GM12878 (cell line): Measurements from ENCODE around the gene MARCHF10. TPM values are rescaled to one million over a fixed set of nuclear protein-coding genes. Genes with fewer than 3 reads are reported as not detected.

Experiments
- ATAC-seq: fragments of 200-7000 bp; cut with Tn5 transposase; 3 replicates; pipeline ENCODE4 v1.9.1; 2020; ENCODE audit warnings: mild to moderate bottlenecking, moderate library complexity
- BruUV-seq: library from RNA; stranded (reverse); fragments of 400-500 nt; replicated peaks from 2 replicates; lab custom pipeline; 2021; lab: Mats Ljungman, UMichigan
- CTCF ChIA-PET: fragments of 300-600 bp; sonication (Branson Sonifier 250); formaldehyde crosslinking; extraction: SDS; loops from one replicate; lab custom pipeline; 2021; ENCODE audit warnings: inconsistent platforms; lab: Yijun Ruan, JAX
- POLR2A ChIA-PET: fragments of 350-600 bp; formaldehyde crosslinking; extraction: SDS; loops from one replicate; lab custom pipeline; 2021; ENCODE audit warnings: inconsistent platforms; lab: Charles Lee
- RAD21 ChIA-PET: fragments of 300-600 bp; sonication (Branson Sonifier 250); formaldehyde crosslinking; loops from one replicate; lab custom pipeline; 2023; ENCODE audit warnings: antibody characterized with exemption; ENCODE audit not compliant: unreplicated experiment; lab: Charles Lee
- SMC1A ChIA-PET: fragments of 300-600 bp; sonication (Branson Sonifier 250); formaldehyde crosslinking; loops from one replicate; lab custom pipeline; 2023; ENCODE audit not compliant: unreplicated experiment, uncharacterized antibody; lab: Charles Lee
- DNase-seq: peaks from one replicate; pipeline ENCODE4 v3.0.0-alpha.2; 2011; ENCODE audit warnings: low read depth, low spot score
- FAIRE-seq: peaks from 3 replicates; lab custom pipeline; 2011; peaks lifted over from hg19 to GRCh38; lab: Jason Lieb, UNC
- H2AFZ ChIP-seq: 2 replicates; pipeline ENCODE4 v1.6.0; 2011; ENCODE audit warnings: low read depth, low read length, control low read depth; ENCODE audit not compliant: control insufficient read depth
- H3K27ac ChIP-seq: 2 replicates; pipeline ENCODE4 v1.5.1; 2011; ENCODE audit warnings: control low read depth; ENCODE audit not compliant: control insufficient read depth, insufficient read depth
- H3K27me3 ChIP-seq, 2 experiments: replicated peaks in 1 of 2; 2 replicates each; pipeline versions ENCODE4 v1.6.0 to v1.6.1; 2011; ENCODE audit warnings: low read length in 1 of 2; ENCODE audit not compliant: control insufficient read depth in 2 of 2, insufficient read depth in 2 of 2
- H3K36me3 ChIP-seq, 2 experiments: 2 replicates each; pipeline ENCODE4 v1.5.1; 2011; ENCODE audit warnings: low read length in 1 of 2; ENCODE audit not compliant: control insufficient read depth in 2 of 2, insufficient read depth in 2 of 2
- H3K4me1 ChIP-seq: 2 replicates; pipeline ENCODE4 v1.6.1; 2011; ENCODE audit warnings: mild to moderate bottlenecking, low read length, moderate library complexity, mixed read lengths; ENCODE audit not compliant: control insufficient read depth, insufficient read depth
- H3K4me2 ChIP-seq: 2 replicates; pipeline ENCODE4 v1.6.0; 2011; ENCODE audit warnings: control low read depth; ENCODE audit not compliant: control insufficient read depth, insufficient read depth
- H3K4me3 ChIP-seq: fragments of 200-600 bp; sonication (generic); 2 replicates; pipeline ENCODE4 v1.5.1; 2016
- H3K79me2 ChIP-seq: 2 replicates; pipeline ENCODE4 v1.6.0; 2011; ENCODE audit warnings: low read length; ENCODE audit not compliant: control insufficient read depth, insufficient read depth
- H3K9ac ChIP-seq: 2 replicates; pipeline ENCODE4 v1.8.0; 2011; ENCODE audit warnings: low read length, control low read depth, mixed read lengths; ENCODE audit not compliant: control insufficient read depth, insufficient read depth
- H3K9me3 ChIP-seq: replicated peaks from 3 replicates; pipeline ENCODE4 v1.5.1; 2011; ENCODE audit warnings: mild to moderate bottlenecking, low read length; ENCODE audit not compliant: control insufficient read depth, insufficient read depth
- H4K20me1 ChIP-seq: 2 replicates; pipeline ENCODE4 v1.6.0; 2011; ENCODE audit not compliant: control insufficient read depth, insufficient read depth
- BACH1 ChIP-seq: fragments of 450-650 bp; IDR thresholded peaks from 2 replicates; pipeline ENCODE4 v1.6.1; 2017; ENCODE audit warnings: mild to moderate bottlenecking, borderline replicate concordance
- CBFB ChIP-seq: IDR thresholded peaks from 2 replicates; pipeline ENCODE4 v1.6.1; 2016; ENCODE audit warnings: antibody characterized with exemption, low read depth
- CHD1 ChIP-seq: IDR thresholded peaks from 2 replicates; pipeline ENCODE4 v1.6.1; 2012; ENCODE audit warnings: low read depth, low read length, improper control_type of control experiment
- CHD2 ChIP-seq: IDR thresholded peaks from 2 replicates; pipeline ENCODE4 v1.6.1; 2011; ENCODE audit warnings: low read depth, low read length, improper control_type of control experiment, borderline replicate concordance
- ETV6 ChIP-seq, 2 experiments: fragments of 450-650 bp in 1 of 2; IDR thresholded peaks in 1 of 2; conservative IDR thresholded peaks in 1 of 2; 2 replicates each; pipeline ENCODE4 v1.6.1; 2014; ENCODE audit warnings: antibody characterized with exemption in 1 of 2, borderline replicate concordance in 1 of 2, low read depth in 1 of 2, mild to moderate bottlenecking in 1 of 2, moderate library complexity in 1 of 2
- MXI1 ChIP-seq: fragments of 150-350 bp; IDR thresholded peaks from 2 replicates; pipeline ENCODE4 v1.6.1; 2011; ENCODE audit warnings: low read depth, mild to moderate bottlenecking, inconsistent platforms, low read length, improper control_type of control experiment
- RAD21 ChIP-seq: IDR thresholded peaks from 2 replicates; pipeline ENCODE4 v1.6.1; 2011; ENCODE audit warnings: mild to moderate bottlenecking, low read depth, low read length, moderate library complexity; ENCODE audit not compliant: insufficient read depth
- SMAD1 ChIP-seq: fragments of 450-650 bp; IDR thresholded peaks from 2 replicates; pipeline ENCODE4 v1.6.1; 2018; ENCODE audit warnings: mild to moderate bottlenecking, low read depth; ENCODE audit not compliant: partially characterized antibody
- WGBS: methylation state at CpG from one replicate; pipeline ENCODE4 v1.1.6; 2016; ENCODE audit warnings: low lambda C conversion rate; ENCODE audit not compliant: insufficient replicate concordance, insufficient coverage; ENCODE audit errors: missing lambda C conversion rate; 5-methylcytosine and 5-hydroxymethylcytosine counted together
- in situ Hi-C: fragments of 300-500 bp; cut with MboI; formaldehyde crosslinking; loops from 9 replicates; pipeline ENCODE4 v1.14.3; 2018; ENCODE audit warnings: mixed read lengths
- intact Hi-C: fragments of 100-400 bp; cut with micrococcal nuclease; formaldehyde crosslinking; loops from one replicate; pipeline ENCODE4 v1.14.2; 2022; ENCODE audit not compliant: unreplicated experiment
- polyA plus RNA-seq, 11 experiments: library from polyadenylated mRNA; depleted of rRNA in 4 of 11; unstranded in 6 of 11; stranded (reverse) in 5 of 11; fragments of >200 nt; fragmentation: Nextera tagmentation in 4 of 11; fragmentation: Illumina TruSeq in 1 of 11; extraction: Ambion mirVana in 4 of 11; extraction: Trizol in 1 of 11; gene quantifications; 1 replicate in 1 of 11; 2 replicates in 10 of 11; pipeline versions ENCODE4 v1.2.1 to v1.2.3, GENCODE V29; 2011 to 2016; ENCODE audit warnings: inconsistent platforms in 2 of 11, missing spikeins in 2 of 11, low read depth in 1 of 11
- total RNA-seq, 4 experiments: library from RNA; depleted of rRNA in 3 of 4; stranded (reverse); fragments of >200 nt in 3 of 4; fragmentation: Illumina TruSeq in 1 of 4; extraction: Trizol in 1 of 4; gene quantifications; 2 replicates each; pipeline versions ENCODE4 v1.2.1 to v1.2.3, GENCODE V29; 2013 to 2021
- TF ChIP-seq, protein P1 (sequence below): fragments of 450-650 bp; IDR thresholded peaks from 2 replicates; pipeline ENCODE4 v1.6.1; 2016; ENCODE audit warnings: mild to moderate bottlenecking
- TF ChIP-seq, protein P2 (sequence below): fragments of 450-650 bp; IDR thresholded peaks from 2 replicates; pipeline ENCODE4 v1.6.1; 2017; ENCODE audit warnings: mild to moderate bottlenecking
- TF ChIP-seq, protein P3 (sequence below): fragments of 450-650 bp; IDR thresholded peaks from 2 replicates; pipeline ENCODE4 v1.6.1; 2017; ENCODE audit warnings: antibody characterized with exemption, mild to moderate bottlenecking, moderate library complexity
- TF ChIP-seq, protein P4 (sequence below): IDR thresholded peaks from 2 replicates; pipeline ENCODE4 v1.6.1; 2012; ENCODE audit warnings: improper control_type of control experiment, low read depth, low read length; ENCODE audit not compliant: insufficient replicate concordance

The MARCHF10 gene
- total and polyA plus RNA-seq, 10 of the 15 experiments (the other 5 are each of a cell fraction or from before 2014, with no cell fraction given), result 0.11 to 0.24 TPM; not detected in 8

DNA sequence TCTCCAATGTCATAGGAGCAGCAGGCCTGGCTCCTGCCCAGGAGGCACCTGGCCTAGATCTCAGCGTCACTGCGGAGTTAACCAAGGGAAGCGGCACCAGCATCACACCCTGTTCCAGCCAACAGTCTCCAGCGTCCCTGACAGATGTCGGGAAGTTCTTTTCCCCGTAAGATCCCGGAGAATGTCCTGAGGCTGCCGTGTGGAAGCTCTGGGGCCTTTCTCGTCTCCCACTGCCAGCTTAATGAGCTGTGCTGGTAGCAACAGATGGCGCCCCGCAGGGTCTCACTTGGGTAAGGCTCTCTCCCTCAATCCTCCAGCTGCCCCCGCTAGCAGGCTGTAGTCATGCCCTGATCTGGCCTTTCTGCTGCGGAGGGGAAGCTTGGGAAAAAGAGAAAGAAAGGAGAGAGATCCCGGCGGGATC is 57.5 kb downstream of the MARCHF10 start:
- no peak overlapping the region for H2AFZ ChIP-seq
- no peaks in the 10 kb centered on the region for H3K36me3 ChIP-seq
- no peak for FAIRE-seq
- no peak overlapping the region for H3K27ac ChIP-seq
- H3K9me3 ChIP-seq, result no peaks in the 10 kb centered on the region
- no peak overlapping the region for H3K9ac ChIP-seq
- no peak overlapping the region for H3K4me3 ChIP-seq
- H4K20me1 ChIP-seq, result no peaks in the 10 kb centered on the region
- in situ Hi-C loops (no loop called here), intact Hi-C loops (no loop called here)
- 44% methylated on average over 15 of the region's 15 CpGs for WGBS
- no peak for DNase-seq
- POLR2A ChIA-PET, result no interaction called here
- ATAC-seq, result no peak
- RAD21 ChIA-PET, result no interaction called here
- H3K4me2 ChIP-seq, result no peak overlapping the region
- CTCF ChIA-PET, result no interaction called here
- H3K27me3 ChIP-seq, result no peaks in the 10 kb centered on the region; a peak in 2 of 4 replicates
- no peaks in the 10 kb centered on the region for H3K79me2 ChIP-seq
- SMC1A ChIA-PET, result no interaction called here
- BruUV-seq, result no TSS peak
- no peaks in the 10 kb centered on the region for H3K4me1 ChIP-seq
- TF ChIP-seq SMAD1 (no peak), BACH1 (no peak), CBFB (no peak), RAD21 (no peak), ETV6 (conservative IDR thresholded peaks at IDR 0.05 in 1 of 2, IDR thresholded peaks at IDR 0.05 in 1 of 2; ENCODE audit: borderline replicate concordance in 1 of 2, low read depth in 1 of 2) (no peak), CHD1 (no peak), MXI1 (no peak), CHD2 (no peak)
- TF ChIP-seq, protein P1, sequence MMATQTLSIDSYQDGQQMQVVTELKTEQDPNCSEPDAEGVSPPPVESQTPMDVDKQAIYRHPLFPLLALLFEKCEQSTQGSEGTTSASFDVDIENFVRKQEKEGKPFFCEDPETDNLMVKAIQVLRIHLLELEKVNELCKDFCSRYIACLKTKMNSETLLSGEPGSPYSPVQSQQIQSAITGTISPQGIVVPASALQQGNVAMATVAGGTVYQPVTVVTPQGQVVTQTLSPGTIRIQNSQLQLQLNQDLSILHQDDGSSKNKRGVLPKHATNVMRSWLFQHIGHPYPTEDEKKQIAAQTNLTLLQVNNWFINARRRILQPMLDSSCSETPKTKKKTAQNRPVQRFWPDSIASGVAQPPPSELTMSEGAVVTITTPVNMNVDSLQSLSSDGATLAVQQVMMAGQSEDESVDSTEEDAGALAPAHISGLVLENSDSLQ, result no peak
- TF ChIP-seq, protein P2, sequence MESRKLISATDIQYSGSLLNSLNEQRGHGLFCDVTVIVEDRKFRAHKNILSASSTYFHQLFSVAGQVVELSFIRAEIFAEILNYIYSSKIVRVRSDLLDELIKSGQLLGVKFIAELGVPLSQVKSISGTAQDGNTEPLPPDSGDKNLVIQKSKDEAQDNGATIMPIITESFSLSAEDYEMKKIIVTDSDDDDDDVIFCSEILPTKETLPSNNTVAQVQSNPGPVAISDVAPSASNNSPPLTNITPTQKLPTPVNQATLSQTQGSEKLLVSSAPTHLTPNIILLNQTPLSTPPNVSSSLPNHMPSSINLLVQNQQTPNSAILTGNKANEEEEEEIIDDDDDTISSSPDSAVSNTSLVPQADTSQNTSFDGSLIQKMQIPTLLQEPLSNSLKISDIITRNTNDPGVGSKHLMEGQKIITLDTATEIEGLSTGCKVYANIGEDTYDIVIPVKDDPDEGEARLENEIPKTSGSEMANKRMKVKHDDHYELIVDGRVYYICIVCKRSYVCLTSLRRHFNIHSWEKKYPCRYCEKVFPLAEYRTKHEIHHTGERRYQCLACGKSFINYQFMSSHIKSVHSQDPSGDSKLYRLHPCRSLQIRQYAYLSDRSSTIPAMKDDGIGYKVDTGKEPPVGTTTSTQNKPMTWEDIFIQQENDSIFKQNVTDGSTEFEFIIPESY, result no peak
- TF ChIP-seq, protein P3, sequence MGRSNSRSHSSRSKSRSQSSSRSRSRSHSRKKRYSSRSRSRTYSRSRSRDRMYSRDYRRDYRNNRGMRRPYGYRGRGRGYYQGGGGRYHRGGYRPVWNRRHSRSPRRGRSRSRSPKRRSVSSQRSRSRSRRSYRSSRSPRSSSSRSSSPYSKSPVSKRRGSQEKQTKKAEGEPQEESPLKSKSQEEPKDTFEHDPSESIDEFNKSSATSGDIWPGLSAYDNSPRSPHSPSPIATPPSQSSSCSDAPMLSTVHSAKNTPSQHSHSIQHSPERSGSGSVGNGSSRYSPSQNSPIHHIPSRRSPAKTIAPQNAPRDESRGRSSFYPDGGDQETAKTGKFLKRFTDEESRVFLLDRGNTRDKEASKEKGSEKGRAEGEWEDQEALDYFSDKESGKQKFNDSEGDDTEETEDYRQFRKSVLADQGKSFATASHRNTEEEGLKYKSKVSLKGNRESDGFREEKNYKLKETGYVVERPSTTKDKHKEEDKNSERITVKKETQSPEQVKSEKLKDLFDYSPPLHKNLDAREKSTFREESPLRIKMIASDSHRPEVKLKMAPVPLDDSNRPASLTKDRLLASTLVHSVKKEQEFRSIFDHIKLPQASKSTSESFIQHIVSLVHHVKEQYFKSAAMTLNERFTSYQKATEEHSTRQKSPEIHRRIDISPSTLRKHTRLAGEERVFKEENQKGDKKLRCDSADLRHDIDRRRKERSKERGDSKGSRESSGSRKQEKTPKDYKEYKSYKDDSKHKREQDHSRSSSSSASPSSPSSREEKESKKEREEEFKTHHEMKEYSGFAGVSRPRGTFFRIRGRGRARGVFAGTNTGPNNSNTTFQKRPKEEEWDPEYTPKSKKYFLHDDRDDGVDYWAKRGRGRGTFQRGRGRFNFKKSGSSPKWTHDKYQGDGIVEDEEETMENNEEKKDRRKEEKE, result no peak
- TF ChIP-seq, protein P4, sequence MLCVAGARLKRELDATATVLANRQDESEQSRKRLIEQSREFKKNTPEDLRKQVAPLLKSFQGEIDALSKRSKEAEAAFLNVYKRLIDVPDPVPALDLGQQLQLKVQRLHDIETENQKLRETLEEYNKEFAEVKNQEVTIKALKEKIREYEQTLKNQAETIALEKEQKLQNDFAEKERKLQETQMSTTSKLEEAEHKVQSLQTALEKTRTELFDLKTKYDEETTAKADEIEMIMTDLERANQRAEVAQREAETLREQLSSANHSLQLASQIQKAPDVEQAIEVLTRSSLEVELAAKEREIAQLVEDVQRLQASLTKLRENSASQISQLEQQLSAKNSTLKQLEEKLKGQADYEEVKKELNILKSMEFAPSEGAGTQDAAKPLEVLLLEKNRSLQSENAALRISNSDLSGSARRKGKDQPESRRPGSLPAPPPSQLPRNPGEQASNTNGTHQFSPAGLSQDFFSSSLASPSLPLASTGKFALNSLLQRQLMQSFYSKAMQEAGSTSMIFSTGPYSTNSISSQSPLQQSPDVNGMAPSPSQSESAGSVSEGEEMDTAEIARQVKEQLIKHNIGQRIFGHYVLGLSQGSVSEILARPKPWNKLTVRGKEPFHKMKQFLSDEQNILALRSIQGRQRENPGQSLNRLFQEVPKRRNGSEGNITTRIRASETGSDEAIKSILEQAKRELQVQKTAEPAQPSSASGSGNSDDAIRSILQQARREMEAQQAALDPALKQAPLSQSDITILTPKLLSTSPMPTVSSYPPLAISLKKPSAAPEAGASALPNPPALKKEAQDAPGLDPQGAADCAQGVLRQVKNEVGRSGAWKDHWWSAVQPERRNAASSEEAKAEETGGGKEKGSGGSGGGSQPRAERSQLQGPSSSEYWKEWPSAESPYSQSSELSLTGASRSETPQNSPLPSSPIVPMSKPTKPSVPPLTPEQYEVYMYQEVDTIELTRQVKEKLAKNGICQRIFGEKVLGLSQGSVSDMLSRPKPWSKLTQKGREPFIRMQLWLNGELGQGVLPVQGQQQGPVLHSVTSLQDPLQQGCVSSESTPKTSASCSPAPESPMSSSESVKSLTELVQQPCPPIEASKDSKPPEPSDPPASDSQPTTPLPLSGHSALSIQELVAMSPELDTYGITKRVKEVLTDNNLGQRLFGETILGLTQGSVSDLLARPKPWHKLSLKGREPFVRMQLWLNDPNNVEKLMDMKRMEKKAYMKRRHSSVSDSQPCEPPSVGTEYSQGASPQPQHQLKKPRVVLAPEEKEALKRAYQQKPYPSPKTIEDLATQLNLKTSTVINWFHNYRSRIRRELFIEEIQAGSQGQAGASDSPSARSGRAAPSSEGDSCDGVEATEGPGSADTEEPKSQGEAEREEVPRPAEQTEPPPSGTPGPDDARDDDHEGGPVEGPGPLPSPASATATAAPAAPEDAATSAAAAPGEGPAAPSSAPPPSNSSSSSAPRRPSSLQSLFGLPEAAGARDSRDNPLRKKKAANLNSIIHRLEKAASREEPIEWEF, result no peak
